Neural cell (in vitro differentiated cells): ENCODE data around the gene MBNL2. TPM values are rescaled to one million over a fixed set of nuclear protein-coding genes. Genes with fewer than 3 reads are reported as not detected.

Experiments used
- H2AFZ ChIP-seq: fragments of 200-600, 300-800 bp; sonication (generic), shearing (Covaris generic); 2 replicates; pipeline ENCODE4 v1.6.0; 2014; ENCODE audit warnings: low read depth, mild to moderate bottlenecking, antibody characterized with exemption, low read length, moderate library complexity
- H3F3A ChIP-seq: fragments of 200-600 bp; shearing (Covaris generic); 2 replicates; pipeline ENCODE4 v1.6.1; 2016; ENCODE audit warnings: mild to moderate bottlenecking, moderate library complexity, mixed read lengths, antibody characterized with exemption, low read length; ENCODE audit not compliant: insufficient read depth, poor library complexity, severe bottlenecking
- H3K27ac ChIP-seq: fragments of 200-600, 300-800 bp; sonication (generic), shearing (Covaris generic); 2 replicates; pipeline ENCODE4 v1.5.1; 2014; ENCODE audit warnings: mild to moderate bottlenecking, low read length, moderate library complexity
- H3K27me3 ChIP-seq: fragments of 300-800, 200-600 bp; sonication (generic), shearing (Covaris generic); 2 replicates; pipeline ENCODE4 v1.6.0; 2014; ENCODE audit warnings: mild to moderate bottlenecking, low read depth, low read length, moderate library complexity; ENCODE audit not compliant: insufficient read depth
- H3K36me3 ChIP-seq: fragments of 300-800, 200-600 bp; sonication (generic), shearing (Covaris generic); 2 replicates; pipeline ENCODE4 v1.5.1; 2014; ENCODE audit warnings: mild to moderate bottlenecking, antibody characterized with exemption, low read length, moderate library complexity; ENCODE audit not compliant: insufficient read depth
- H3K4me2 ChIP-seq: fragments of 300-800, 200-600 bp; sonication (generic), shearing (Covaris generic); 2 replicates; pipeline ENCODE4 v1.6.0; 2014; ENCODE audit warnings: mild to moderate bottlenecking, low read length
- H3K4me3 ChIP-seq: fragments of 300-800, 200-600 bp; sonication (generic), shearing (Covaris generic); 2 replicates; pipeline ENCODE4 v1.5.1; 2014; ENCODE audit warnings: mild to moderate bottlenecking, low read length, moderate library complexity
- H3K79me2 ChIP-seq: fragments of 200-600 bp; shearing (Covaris generic); replicated peaks from 2 replicates; pipeline ENCODE4 v1.6.0; 2014; ENCODE audit warnings: mild to moderate bottlenecking, low read length, moderate library complexity; ENCODE audit not compliant: insufficient read depth
- H3K9ac ChIP-seq: fragments of 300-800, 200-600 bp; sonication (generic), shearing (Covaris generic); 2 replicates; pipeline ENCODE4 v1.6.1; 2016; ENCODE audit warnings: mild to moderate bottlenecking, low read length, mixed read lengths
- H3K9me2 ChIP-seq: fragments of 200-600 bp; shearing (Covaris generic); 2 replicates; pipeline ENCODE4 v1.6.1; 2016; ENCODE audit warnings: mild to moderate bottlenecking, low read length, mixed read lengths; ENCODE audit not compliant: insufficient read depth
- H3K9me3 ChIP-seq: fragments of 200-600, 300-800 bp; sonication (generic), shearing (Covaris generic); 2 replicates; pipeline ENCODE4 v1.6.1; 2016; ENCODE audit warnings: mild to moderate bottlenecking, mixed run types, low read length, moderate library complexity, mixed read lengths
- H4K20me1 ChIP-seq: fragments of 200-600 bp; shearing (Covaris generic); 2 replicates; pipeline ENCODE4 v1.6.1; 2016; ENCODE audit warnings: mild to moderate bottlenecking, mixed run types; ENCODE audit not compliant: insufficient read depth
- CTCF ChIP-seq: fragments of 450-650 bp; IDR thresholded peaks from 2 replicates; pipeline ENCODE4 v1.5.1; 2014; ENCODE audit warnings: antibody characterized with exemption, mild to moderate bottlenecking, moderate library complexity; ENCODE audit not compliant: poor library complexity, severe bottlenecking
- EP300 ChIP-seq: fragments of 450-650 bp; conservative IDR thresholded peaks from 2 replicates; pipeline ENCODE4 v1.6.1; 2014; ENCODE audit warnings: antibody characterized with exemption, mild to moderate bottlenecking, moderate library complexity; ENCODE audit not compliant: poor library complexity, severe bottlenecking
- EZH2 ChIP-seq: fragments of 200-600, 300-800 bp; shearing (Covaris generic), sonication (generic); IDR thresholded peaks from 2 replicates; pipeline ENCODE4 v1.6.1; 2014; ENCODE audit warnings: antibody characterized with exemption, low read length, borderline replicate concordance, mild to moderate bottlenecking; ENCODE audit not compliant: insufficient read depth, poor library complexity, severe bottlenecking
- MXI1 ChIP-seq: fragments of 450-650 bp; conservative IDR thresholded peaks from 2 replicates; pipeline ENCODE4 v1.6.1; 2014; ENCODE audit warnings: antibody characterized with exemption, mild to moderate bottlenecking; ENCODE audit not compliant: poor library complexity, severe bottlenecking
- POLR2AphosphoS5 ChIP-seq: IDR thresholded peaks from 2 replicates; pipeline ENCODE4 v1.6.1; 2012
- RAD21 ChIP-seq: fragments of 450-650 bp; conservative IDR thresholded peaks from 2 replicates; pipeline ENCODE4 v1.6.1; 2014; ENCODE audit warnings: antibody characterized with exemption, mild to moderate bottlenecking, moderate library complexity
- REST ChIP-seq: IDR thresholded peaks from 2 replicates; pipeline ENCODE4 v1.6.1; 2012; ENCODE audit warnings: borderline replicate concordance
- SMC3 ChIP-seq: fragments of 450-650 bp; conservative IDR thresholded peaks from 2 replicates; pipeline ENCODE4 v1.6.1; 2014; ENCODE audit warnings: antibody characterized with exemption, mild to moderate bottlenecking, moderate library complexity; ENCODE audit not compliant: poor library complexity
- TAF1 ChIP-seq: IDR thresholded peaks from 2 replicates; pipeline ENCODE4 v1.6.1; 2012; ENCODE audit warnings: low read depth
- polyA plus RNA-seq: library from polyadenylated mRNA; depleted of rRNA; stranded (reverse); fragments of >200 nt; gene quantifications from 2 replicates; pipeline ENCODE4 v1.2.3, GENCODE V29; 2014

The MBNL2 gene
- polyA plus RNA-seq, 1 donor from 2014 or later: 4.3 TPM

- Histone ChIP-seq H3K9ac (no peak overlapping the region), H3K9me2 (no peaks in the 10 kb centered on the region), H3K79me2 (no peaks in the 10 kb centered on the region), H3K27me3 (no peaks in the 10 kb centered on the region), H3K4me3 (no peak overlapping the region), H3K9me3 (no peaks in the 10 kb centered on the region), H3K27ac (no peak overlapping the region), H3K36me3 (no peaks in the 10 kb centered on the region), H3F3A (no peaks in the 10 kb centered on the region), H3K4me2 (no peak overlapping the region), H4K20me1 (no peaks in the 10 kb centered on the region), H2AFZ (no peak overlapping the region)
- TF ChIP-seq EZH2 (no peak), TAF1 (no peak), SMC3 (no peak), REST (no peak), CTCF (no peak), RAD21 (no peak), EP300 (no peak), POLR2AphosphoS5 (no peak), MXI1 (no peak)
These were observed 33.4 kb downstream of the MBNL2 start for GRCh38 chr13:97255515-97256021.

DNA sequence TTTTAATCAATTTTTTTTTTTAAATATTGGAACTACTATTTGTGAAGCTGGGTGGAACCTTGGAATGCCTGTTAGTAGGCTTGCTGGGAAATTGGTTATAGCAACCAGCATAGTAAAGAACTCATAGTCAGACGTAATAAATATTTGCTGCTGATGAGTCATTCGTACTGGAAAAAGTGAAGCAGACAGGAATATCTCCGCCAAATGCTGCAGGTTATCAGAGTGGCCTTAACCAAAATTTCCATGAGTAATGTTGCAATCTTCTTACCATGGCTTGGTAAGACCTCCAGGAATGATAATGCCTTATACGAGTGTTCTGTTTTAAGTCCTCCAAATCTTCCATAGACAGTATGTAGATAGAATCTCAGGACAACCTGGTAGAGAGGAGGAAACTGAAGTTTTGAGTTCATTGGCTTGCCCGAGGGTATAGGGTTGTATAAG, 34.2 kb downstream of the MBNL2 start:
- Histone ChIP-seq H3K79me2 (no peaks in the 10 kb centered on the region), H3F3A (no peaks in the 10 kb centered on the region), H3K9ac (no peak overlapping the region), H3K27ac (no peak overlapping the region), H3K36me3 (no peaks in the 10 kb centered on the region), H3K4me2 (no peak overlapping the region), H3K9me2 (no peaks in the 10 kb centered on the region), H3K27me3 (no peaks in the 10 kb centered on the region), H4K20me1 (no peaks in the 10 kb centered on the region), H3K9me3 (no peaks in the 10 kb centered on the region), H2AFZ (no peak overlapping the region), H3K4me3 (no peak overlapping the region)
- TF ChIP-seq EP300 (no peak), SMC3 (no peak), EZH2 (no peak)
